ENCODE data around the gene EQTN.

The EQTN gene

DNA sequence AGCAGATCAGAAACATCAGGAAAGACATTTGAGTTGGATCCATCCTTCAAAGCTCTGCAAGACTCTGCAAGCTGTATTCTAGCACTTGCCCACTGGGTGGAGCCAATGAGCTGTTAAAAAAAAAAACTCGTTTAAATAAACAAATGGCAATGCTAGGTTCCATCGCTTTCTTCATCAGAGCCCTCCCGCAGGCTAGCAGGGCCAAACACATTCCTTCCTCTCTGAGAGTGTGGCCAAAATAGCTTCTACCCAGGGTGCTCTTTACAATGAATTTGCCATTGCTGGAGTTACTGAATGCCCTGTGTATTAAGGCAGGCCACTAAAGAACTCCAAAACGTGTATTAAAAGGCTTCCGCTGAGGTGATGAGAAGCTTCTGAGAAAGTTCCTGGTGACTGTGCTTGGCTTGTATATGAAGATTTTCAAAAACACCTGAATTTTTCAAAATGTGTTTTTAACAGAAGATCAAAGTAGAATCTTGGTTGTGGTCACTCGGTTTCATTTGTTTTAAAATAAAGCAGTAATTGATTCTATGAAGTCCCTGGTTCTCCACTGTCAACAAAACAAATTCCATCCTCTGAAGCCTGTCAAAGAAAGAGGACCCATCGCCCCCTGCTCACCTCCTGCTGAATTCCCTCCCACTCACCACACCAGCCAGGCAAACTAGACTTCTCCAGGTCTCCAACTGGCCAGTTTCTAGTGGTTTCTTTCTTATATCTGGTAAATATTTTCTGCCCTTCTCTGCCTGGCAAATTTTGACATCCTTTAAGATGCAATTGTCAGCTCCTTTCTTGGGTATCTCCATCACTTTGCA lies 36.5 kb upstream of the EQTN start:
- Histone ChIP-seq H3K9ac (ENCODE audit: low read length) (no peak overlapping the region), H3K79me1 (replicated peaks; ENCODE audit: low read length, poor library complexity, severe bottlenecking) (no peaks in the 10 kb centered on the region), H3K9me3 (ENCODE audit: control insufficient read depth, low read length) (no peaks in the 10 kb centered on the region), H2BK12ac (ENCODE audit: low read length in 2 of 2) (no peak overlapping the region), H2AK5ac (ENCODE audit: low read length, severe bottlenecking) (no peak overlapping the region), H2BK5ac (ENCODE audit: low read depth, low read length, poor library complexity, severe bottlenecking) (no peak overlapping the region), H2BK120ac (ENCODE audit: low read depth, low read length) (no peak overlapping the region), H4K8ac (ENCODE audit: low read length) (no peak overlapping the region), H3K18ac (ENCODE audit: low read depth in 1 of 2, low read length in 2 of 2) (no peak overlapping the region), H3K4me3 (ENCODE audit: insufficient read depth in 1 of 2, low read depth in 1 of 2, low read length in 2 of 2) (no peak overlapping the region), H3K36me3 (ENCODE audit: control insufficient read depth in 1 of 2, insufficient read depth in 2 of 2, low read depth in 1 of 2, low read length in 2 of 2) (no peaks in the 10 kb centered on the region), H3K14ac (ENCODE audit: low read length in 2 of 2) (no peak overlapping the region), H3K23ac (ENCODE audit: low read length in 2 of 2) (no peak overlapping the region), H4K91ac (ENCODE audit: low read length) (no peak overlapping the region), H3K4me2 (ENCODE audit: low read length, poor library complexity, severe bottlenecking) (no peak overlapping the region), H3K4ac (ENCODE audit: low read depth in 1 of 2, low read length in 2 of 2) (no peak overlapping the region), H2BK15ac (ENCODE audit: low read depth, poor library complexity, severe bottlenecking) (no peak overlapping the region), H3K27me3 (ENCODE audit: control insufficient read depth in 1 of 2, insufficient read depth in 1 of 2, low read length in 2 of 2) (peaks cover 13 to 31% of the 10 kb centered on the region in 2 experiments), H2AFZ (ENCODE audit: low read depth, low read length) (no peak overlapping the region), H3K4me1 (ENCODE audit: control insufficient read depth, insufficient read depth, low read depth, low read length) (no peaks in the 10 kb centered on the region), H3K27ac (ENCODE audit: low read length, poor library complexity, severe bottlenecking) (no peak overlapping the region)
- peak; percentile 78 for DNase-seq
- WGBS, result 32% methylated on average over 6 of the region's 7 CpGs

DNA sequence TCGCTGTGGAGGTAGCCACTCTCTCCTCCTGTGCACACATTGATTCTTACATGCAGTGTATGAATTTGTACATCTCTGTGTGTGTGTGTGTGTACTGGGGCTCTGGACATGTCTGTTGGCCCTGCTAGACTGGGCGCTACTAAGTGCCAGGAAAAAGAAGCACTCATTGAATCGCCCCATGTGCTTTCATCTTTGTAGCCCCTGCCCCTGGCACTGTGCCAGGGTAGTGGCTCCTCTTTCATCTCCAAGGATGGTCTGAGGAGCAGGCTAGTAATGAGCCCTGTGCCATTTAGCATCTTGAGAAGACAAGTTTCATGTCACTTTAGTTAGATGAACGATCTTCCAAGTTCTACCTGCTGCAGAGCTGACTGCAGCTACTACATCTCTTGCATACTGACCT lies 34.4 kb upstream of the EQTN start:
- H3K4ac ChIP-seq (ENCODE audit: low read depth in 1 of 2, low read length in 2 of 2), result no peak overlapping the region
- H3K79me1 ChIP-seq (replicated peaks; ENCODE audit: low read length, poor library complexity, severe bottlenecking), result no peaks in the 10 kb centered on the region
- no peak overlapping the region for H2BK120ac ChIP-seq (ENCODE audit: low read depth, low read length)
- H4K91ac ChIP-seq (ENCODE audit: low read length), result no peak overlapping the region
- no peak overlapping the region for H2AFZ ChIP-seq (ENCODE audit: low read depth, low read length)
- H4K8ac ChIP-seq (ENCODE audit: low read length), result no peak overlapping the region
- no peak overlapping the region for H3K14ac ChIP-seq (ENCODE audit: low read length in 2 of 2)
- no peak overlapping the region for H2AK5ac ChIP-seq (ENCODE audit: low read length, severe bottlenecking)
- H3K18ac ChIP-seq (ENCODE audit: low read depth in 1 of 2, low read length in 2 of 2), result no peak overlapping the region
- H3K9ac ChIP-seq (ENCODE audit: low read length), result no peak overlapping the region
- peaks cover 13 to 22% of the 10 kb centered on the region in 2 experiments for H3K27me3 ChIP-seq (ENCODE audit: control insufficient read depth in 1 of 2, insufficient read depth in 1 of 2, low read length in 2 of 2)
- H2BK15ac ChIP-seq (ENCODE audit: low read depth, poor library complexity, severe bottlenecking), result no peak overlapping the region
- H3K4me1 ChIP-seq (ENCODE audit: control insufficient read depth, insufficient read depth, low read depth, low read length), result no peaks in the 10 kb centered on the region
- no peak overlapping the region for H3K4me3 ChIP-seq (ENCODE audit: insufficient read depth in 1 of 2, low read depth in 1 of 2, low read length in 2 of 2)
- 91% methylated on average over 4 of the region's 4 CpGs for WGBS
- no peak overlapping the region for H3K27ac ChIP-seq (ENCODE audit: low read length, poor library complexity, severe bottlenecking)
- no peaks in the 10 kb centered on the region for H3K9me3 ChIP-seq (ENCODE audit: control insufficient read depth, low read length)
- H2BK5ac ChIP-seq (ENCODE audit: low read depth, low read length, poor library complexity, severe bottlenecking), result no peak overlapping the region
- DNase-seq, result no peak
- no peak overlapping the region for H2BK12ac ChIP-seq (ENCODE audit: low read length in 2 of 2)
- H3K36me3 ChIP-seq (ENCODE audit: control insufficient read depth in 1 of 2, insufficient read depth in 2 of 2, low read depth in 1 of 2, low read length in 2 of 2), result no peaks in the 10 kb centered on the region
- no peak overlapping the region for H3K4me2 ChIP-seq (ENCODE audit: low read length, poor library complexity, severe bottlenecking)
- no peak overlapping the region for H3K23ac ChIP-seq (ENCODE audit: low read length in 2 of 2)

DNA sequence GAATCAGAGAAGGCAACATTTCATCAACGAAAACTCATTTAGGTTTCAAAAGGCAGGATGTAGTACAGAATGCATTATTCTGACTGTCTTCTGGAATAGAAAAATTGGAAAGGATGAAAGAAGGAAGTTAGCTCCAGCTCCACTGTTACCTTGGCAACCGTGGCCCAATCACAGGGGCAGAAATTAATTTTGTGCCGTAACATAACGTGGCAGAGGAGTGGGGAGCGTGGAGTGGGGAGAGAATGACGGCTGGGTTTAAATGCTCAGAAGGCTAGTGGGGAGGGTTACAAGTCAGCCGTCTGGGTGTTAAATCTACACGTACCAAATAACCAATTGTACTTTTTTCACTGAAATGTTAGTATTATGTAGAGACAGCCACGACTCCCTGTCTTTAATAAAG lies 32.3 kb upstream of the EQTN start:
- 96% methylated on average over 5 of the region's 9 CpGs for WGBS
- Histone ChIP-seq H2AFZ (ENCODE audit: low read depth, low read length) (no peak overlapping the region), H3K4me3 (ENCODE audit: insufficient read depth in 1 of 2, low read depth in 1 of 2, low read length in 2 of 2) (no peak overlapping the region)

DNA sequence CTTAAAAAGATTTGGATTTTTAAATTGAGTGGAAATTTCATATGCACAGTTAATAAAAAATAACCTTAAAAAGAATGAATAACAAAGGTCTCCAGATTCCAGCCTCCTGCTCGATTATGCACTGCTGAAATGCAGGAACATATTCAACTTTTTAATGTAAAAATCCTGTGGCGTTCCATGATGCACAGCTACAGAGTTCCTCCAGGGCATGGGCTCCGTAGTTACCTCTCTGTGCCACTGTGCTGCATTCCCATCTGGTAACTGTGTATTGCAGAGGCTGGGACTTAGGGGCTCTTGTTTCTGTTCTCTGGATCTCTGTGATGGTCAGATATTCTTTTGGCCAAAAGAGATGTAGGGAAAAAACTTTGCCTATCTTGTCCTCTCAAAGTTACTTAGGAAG lies 31.5 kb upstream of the EQTN start:
- H3K23ac ChIP-seq (ENCODE audit: low read length in 2 of 2), result no peak overlapping the region
- 86% methylated on average over 3 of the region's 3 CpGs for WGBS
- no peak overlapping the region for H3K4me3 ChIP-seq (ENCODE audit: insufficient read depth in 1 of 2, low read depth in 1 of 2, low read length in 2 of 2)
- H3K4me1 ChIP-seq (ENCODE audit: control insufficient read depth, insufficient read depth, low read depth, low read length), result no peaks in the 10 kb centered on the region
- H3K9me3 ChIP-seq (ENCODE audit: control insufficient read depth, low read length), result no peaks in the 10 kb centered on the region
- no peak overlapping the region for H3K9ac ChIP-seq (ENCODE audit: low read length)
- H3K27me3 ChIP-seq (ENCODE audit: control insufficient read depth in 1 of 2, insufficient read depth in 1 of 2, low read length in 2 of 2), result peaks cover 13 to 22% of the 10 kb centered on the region in 2 experiments
- H2BK12ac ChIP-seq (ENCODE audit: low read length in 2 of 2), result no peak overlapping the region
- H3K27ac ChIP-seq (ENCODE audit: low read length, poor library complexity, severe bottlenecking), result no peak overlapping the region
- no peaks in the 10 kb centered on the region for H3K36me3 ChIP-seq (ENCODE audit: control insufficient read depth in 1 of 2, insufficient read depth in 2 of 2, low read depth in 1 of 2, low read length in 2 of 2)
- no peak overlapping the region for H3K14ac ChIP-seq (ENCODE audit: low read length in 2 of 2)
- H3K4ac ChIP-seq (ENCODE audit: low read depth in 1 of 2, low read length in 2 of 2), result no peak overlapping the region
- no peak overlapping the region for H4K8ac ChIP-seq (ENCODE audit: low read length)
- H3K18ac ChIP-seq (ENCODE audit: low read depth in 1 of 2, low read length in 2 of 2), result no peak overlapping the region
- no peak overlapping the region for H2AFZ ChIP-seq (ENCODE audit: low read depth, low read length)
- H2BK120ac ChIP-seq (ENCODE audit: low read depth, low read length), result no peak overlapping the region
- H3K4me2 ChIP-seq (ENCODE audit: low read length, poor library complexity, severe bottlenecking), result no peak overlapping the region
- H2BK15ac ChIP-seq (ENCODE audit: low read depth, poor library complexity, severe bottlenecking), result no peak overlapping the region
- H3K79me1 ChIP-seq (replicated peaks; ENCODE audit: low read length, poor library complexity, severe bottlenecking), result no peaks in the 10 kb centered on the region
- no peak overlapping the region for H4K91ac ChIP-seq (ENCODE audit: low read length)
- no peak overlapping the region for H2AK5ac ChIP-seq (ENCODE audit: low read length, severe bottlenecking)
- no peak overlapping the region for H2BK5ac ChIP-seq (ENCODE audit: low read depth, low read length, poor library complexity, severe bottlenecking)
- no peak for DNase-seq

More for the DNA sequence above, 32.3 kb upstream of the EQTN start:
- Histone ChIP-seq H3K14ac (ENCODE audit: low read length in 2 of 2) (no peak overlapping the region), H3K79me1 (replicated peaks; ENCODE audit: low read length, poor library complexity, severe bottlenecking) (no peaks in the 10 kb centered on the region), H2BK15ac (ENCODE audit: low read depth, poor library complexity, severe bottlenecking) (no peak overlapping the region), H3K4ac (ENCODE audit: low read depth in 1 of 2, low read length in 2 of 2) (no peak overlapping the region), H4K8ac (ENCODE audit: low read length) (no peak overlapping the region), H3K36me3 (ENCODE audit: control insufficient read depth in 1 of 2, insufficient read depth in 2 of 2, low read depth in 1 of 2, low read length in 2 of 2) (no peaks in the 10 kb centered on the region), H2AK5ac (ENCODE audit: low read length, severe bottlenecking) (no peak overlapping the region), H3K9me3 (ENCODE audit: control insufficient read depth, low read length) (no peaks in the 10 kb centered on the region), H3K27ac (ENCODE audit: low read length, poor library complexity, severe bottlenecking) (no peak overlapping the region), H3K4me2 (ENCODE audit: low read length, poor library complexity, severe bottlenecking) (no peak overlapping the region), H2BK120ac (ENCODE audit: low read depth, low read length) (no peak overlapping the region), H4K91ac (ENCODE audit: low read length) (no peak overlapping the region), H2BK5ac (ENCODE audit: low read depth, low read length, poor library complexity, severe bottlenecking) (no peak overlapping the region), H2BK12ac (ENCODE audit: low read length in 2 of 2) (no peak overlapping the region), H3K4me1 (ENCODE audit: control insufficient read depth, insufficient read depth, low read depth, low read length) (no peaks in the 10 kb centered on the region), H3K27me3 (ENCODE audit: control insufficient read depth in 1 of 2, insufficient read depth in 1 of 2, low read length in 2 of 2) (peaks cover 13 to 22% of the 10 kb centered on the region in 2 experiments), H3K18ac (ENCODE audit: low read depth in 1 of 2, low read length in 2 of 2) (no peak overlapping the region), H3K23ac (ENCODE audit: low read length in 2 of 2) (no peak overlapping the region), H3K9ac (ENCODE audit: low read length) (no peak overlapping the region)
- no peak for DNase-seq

Measured in mesenchymal stem cell (in vitro differentiated cells and primary cell).